GM19193 (cell line): ENCODE data around the gene SASS6.

Source experiments
- POLR2A ChIP-seq: IDR thresholded peaks from 4 replicates; pipeline ENCODE4 v1.6.1; 2011; ENCODE audit not compliant: insufficient read depth, insufficient read length; ENCODE audit errors: extremely low read depth

SASS6 gene

DNA sequence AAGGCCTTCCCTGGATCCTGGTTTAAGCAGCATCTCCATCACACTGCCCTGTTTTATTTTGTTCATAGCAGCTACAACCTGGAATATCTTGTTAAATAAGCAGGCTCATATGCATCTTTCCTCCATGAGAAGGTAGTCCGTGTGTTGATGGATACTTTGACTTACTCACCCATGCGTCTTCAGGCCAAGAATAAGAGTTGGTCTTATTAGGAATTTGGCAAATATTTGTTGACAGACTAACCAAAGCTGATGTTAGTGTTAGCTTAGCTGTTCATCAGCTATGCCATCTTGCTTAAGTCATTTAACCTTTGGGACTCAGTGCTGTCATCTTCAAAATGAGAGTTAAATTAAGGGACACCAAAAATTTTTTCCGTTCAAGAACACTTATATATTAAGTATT is 59.2 kb downstream of the SASS6 start:
- no peak for TF ChIP-seq POLR2A

DNA sequence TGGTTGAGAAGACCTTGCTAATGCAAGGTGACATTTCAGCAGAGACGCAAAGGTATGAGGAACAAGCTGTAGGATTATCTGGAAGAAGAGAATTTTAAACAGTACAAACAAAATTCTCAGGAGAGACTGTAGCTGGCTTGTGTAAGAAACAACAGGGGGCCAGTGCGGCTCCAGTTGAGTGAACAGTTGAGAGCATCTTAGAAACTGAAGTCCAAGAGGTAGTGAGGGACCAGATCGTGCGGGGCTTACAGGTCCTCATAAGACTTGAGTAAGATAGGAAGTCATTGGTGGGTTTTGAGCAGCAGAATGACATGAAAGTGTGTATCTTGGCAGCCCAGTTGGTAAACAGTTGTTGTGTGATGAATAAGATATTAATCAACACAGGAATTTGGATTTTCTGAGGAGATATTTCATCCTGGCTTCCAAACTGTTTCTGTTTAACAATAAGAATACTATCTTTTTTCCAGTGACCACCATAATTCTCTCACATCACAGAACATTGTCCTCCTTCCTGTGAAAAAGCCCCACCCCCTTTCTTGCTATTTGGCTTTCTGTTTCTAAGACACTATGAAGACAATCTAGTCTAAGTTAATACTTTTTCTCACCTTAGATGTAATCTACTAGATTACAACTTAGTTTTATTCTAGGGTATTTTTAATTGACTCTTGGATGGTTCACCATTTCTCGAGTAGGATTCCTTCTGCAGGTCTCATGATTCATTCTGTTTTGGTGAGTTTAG is 62.4 kb downstream of the SASS6 start:
- no peak for TF ChIP-seq POLR2A

DNA sequence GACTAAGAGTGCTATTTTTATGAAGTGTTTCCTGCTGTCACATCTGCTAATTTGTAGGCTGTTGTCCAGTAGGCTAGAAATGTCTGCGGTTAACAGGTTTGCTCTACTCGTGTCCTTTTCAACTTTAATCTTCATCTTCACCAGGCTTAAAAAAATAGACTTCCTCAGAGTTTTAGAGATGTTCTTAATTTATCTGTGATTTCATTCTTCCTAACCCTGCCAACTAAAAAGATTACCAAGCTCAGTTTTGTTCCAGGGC is 66.8 kb downstream of the SASS6 start:
- no peak for TF ChIP-seq POLR2A

DNA sequence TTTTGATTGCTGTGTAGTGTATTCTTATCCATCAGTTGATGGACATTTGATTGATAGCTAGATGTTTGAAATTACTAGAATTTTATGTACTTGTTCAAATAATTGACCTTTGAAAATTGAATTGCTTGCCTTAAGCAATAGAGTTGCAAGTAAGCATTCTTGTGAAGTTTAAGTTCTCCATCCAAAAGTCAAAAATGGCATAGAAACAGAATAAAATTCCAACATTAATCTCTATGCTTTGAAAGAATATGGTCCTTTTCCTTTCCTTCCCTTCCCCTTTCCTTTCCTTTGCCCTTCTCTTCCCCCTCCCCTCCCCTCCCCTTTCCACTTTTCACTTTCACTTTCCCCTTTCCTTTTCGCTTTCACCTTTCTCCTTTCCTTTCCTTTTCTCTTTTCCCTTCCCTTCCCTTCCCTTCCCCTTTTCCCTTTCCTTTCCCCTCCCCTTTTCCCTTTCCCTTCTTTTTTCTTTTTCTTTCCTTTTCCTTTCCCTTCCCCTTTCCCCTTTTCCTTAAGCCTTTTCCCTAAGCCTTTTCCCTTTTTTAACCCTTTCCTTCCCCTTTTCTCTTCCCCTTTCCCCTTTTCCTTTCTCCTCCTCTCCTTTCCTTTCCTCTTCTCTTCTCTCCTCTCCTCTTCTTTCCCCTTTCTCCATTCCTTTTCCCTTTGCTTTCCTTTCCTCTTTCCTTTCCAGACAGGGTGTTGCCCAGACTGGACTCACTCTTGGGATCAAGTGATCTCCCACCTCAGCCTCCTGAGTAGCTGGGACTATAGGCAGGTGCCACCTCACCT is 67.4 kb downstream of the SASS6 start:
- TF ChIP-seq POLR2A: no peak

DNA sequence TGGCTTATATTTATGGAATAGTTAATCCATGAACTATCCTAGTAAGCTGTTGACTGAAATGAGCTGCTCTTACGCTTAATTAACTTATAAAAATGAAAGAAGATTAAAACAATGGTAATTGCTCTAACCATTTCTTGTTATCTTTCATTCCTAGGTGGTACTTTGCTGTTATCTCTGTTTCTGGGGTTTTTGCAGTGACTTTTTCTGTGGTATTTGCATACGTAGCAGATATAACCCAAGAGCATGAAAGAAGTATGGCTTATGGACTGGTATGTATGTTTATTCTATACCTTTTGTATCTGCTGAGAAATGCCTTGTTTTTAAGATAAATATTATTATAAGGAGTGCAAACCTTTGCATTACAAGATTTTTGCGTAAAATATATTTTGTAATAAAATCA is 71.0 kb downstream of the SASS6 start:
- no peak for TF ChIP-seq POLR2A

DNA sequence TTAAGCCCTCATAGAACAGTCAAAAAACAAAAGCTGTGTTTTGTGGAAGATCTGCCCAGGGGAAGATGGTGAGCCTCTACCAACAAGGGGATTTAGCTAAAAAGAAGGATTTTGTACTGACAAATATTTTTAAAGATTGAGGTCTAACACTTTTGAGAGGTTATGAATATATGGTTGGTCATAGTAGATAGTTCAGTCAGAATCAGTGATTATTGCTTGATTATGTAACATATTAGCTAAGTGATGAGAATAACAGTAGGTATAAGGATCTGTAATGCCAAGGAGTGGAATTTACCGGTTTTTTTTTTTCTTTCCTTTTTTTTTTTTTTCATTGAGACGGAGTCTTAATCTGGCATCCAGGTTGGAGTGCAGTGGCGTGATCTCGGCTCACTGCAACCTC is 79.0 kb downstream of the SASS6 start:
- no peak for TF ChIP-seq POLR2A

DNA sequence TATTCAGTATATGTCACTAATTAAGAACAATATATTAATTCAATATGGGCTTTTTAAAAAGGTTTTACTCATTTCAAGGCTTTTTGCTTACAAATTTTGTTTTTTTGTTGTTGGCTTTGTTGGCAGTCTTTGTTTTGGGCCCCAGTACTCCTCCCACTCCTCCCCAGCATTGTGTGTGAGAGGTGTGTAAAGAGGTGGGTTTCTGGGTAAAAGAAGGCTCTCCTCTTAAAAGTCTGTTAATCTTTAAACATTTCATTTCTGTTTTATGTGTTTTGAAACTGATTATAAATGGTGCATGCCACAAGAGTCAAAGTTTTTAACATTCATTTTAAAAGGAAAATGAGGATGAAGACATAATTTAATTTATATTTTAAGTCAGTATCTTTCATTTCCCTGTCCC is 79.6 kb downstream of the SASS6 start:
- TF ChIP-seq POLR2A: no peak

DNA sequence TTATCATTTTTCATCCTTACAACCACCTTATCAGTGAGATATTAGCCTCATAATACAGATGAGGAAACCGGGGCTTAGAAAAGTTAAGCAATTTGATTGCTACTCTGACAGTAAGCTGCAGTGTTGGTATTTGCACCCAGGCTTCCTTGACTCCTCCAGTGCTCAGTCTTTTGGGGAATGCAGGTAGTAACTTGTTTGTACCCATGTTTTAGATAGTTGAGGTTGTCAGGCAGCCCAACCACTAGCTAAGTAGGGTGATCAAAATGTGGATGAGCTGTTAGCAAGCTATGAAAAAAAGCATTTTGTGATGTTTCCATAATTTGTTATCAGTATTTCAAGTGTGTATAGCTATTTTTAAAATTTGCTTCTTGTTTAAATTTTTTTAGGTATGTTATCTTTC is 80.8 kb downstream of the SASS6 start:
- no peak for TF ChIP-seq POLR2A

DNA sequence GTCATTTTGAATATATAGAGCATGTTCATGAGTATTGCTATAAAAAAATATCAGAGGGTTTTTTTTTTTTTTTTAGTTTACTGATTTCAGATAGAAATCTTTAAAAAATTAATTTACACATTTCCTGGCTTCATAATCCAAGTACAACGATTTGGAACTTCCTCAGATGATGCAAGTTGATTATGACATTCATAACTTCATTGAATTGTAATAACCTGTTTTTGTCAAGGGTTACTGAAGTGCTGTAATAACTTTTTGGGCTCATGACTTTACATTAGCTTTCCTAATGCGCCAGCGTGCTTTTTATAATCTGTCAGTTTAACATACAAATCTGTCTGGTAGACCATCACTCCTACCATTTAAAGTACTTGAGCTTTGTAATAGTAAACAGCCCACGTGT is 81.3 kb downstream of the SASS6 start:
- no peak for TF ChIP-seq POLR2A

DNA sequence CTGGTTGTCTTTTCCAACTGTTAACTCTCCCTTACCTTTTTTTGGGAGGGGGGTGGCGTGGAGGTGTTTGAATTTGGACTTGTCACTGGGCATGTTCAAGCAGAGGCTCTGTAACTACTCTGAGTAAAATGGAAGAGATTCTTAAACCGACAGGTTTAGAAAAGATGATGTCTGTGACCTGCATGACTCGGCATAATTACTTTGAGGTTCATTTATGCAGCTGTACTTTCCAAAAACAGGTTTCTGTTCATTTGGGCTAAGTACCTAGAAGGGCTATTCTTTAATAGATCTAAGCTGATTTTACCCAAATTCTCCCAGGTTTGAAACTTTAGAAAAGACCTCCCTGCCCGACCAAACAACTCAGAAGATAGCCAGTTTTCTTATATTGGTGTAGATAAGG is 82.6 kb downstream of the SASS6 start:
- no peak for TF ChIP-seq POLR2A

DNA sequence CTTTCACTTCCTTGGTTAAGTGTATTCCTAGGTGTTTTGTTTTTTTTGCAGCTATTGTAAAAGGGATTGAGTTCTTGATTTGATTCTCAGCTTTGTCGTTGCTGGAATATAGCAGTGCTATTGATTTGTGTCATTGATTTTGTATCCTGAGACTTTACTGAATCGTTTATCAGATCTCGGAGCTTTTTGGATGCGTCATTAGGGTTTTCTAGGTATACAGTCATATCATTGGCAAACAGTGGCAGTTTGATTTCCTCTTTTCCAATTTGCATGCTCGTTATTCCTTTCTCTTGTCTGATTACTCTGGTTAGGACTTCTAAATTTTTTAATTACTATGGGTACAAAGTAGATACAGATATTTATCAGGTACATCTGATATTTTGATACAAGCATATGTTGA is 87.5 kb downstream of the SASS6 start:
- no peak for TF ChIP-seq POLR2A

DNA sequence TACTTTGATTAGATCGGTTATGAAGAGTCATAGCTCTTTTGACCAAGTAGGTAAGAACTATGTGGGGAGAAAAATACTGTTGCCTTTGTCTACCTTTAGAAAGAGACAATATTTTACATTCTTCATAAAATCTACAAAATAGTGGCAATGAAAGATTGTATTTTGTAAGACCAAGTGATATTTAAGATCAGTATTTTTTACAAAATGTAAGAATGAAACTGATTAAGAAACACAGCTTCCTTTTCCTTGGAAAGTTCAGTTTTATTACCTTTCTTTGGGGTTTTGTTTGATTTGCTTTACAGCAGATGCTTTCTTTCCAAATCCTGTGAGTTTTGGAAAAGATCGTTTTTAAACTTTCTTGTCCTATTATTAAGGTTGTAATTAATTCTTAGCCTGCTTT is 93.1 kb downstream of the SASS6 start:
- no peak for TF ChIP-seq POLR2A

DNA sequence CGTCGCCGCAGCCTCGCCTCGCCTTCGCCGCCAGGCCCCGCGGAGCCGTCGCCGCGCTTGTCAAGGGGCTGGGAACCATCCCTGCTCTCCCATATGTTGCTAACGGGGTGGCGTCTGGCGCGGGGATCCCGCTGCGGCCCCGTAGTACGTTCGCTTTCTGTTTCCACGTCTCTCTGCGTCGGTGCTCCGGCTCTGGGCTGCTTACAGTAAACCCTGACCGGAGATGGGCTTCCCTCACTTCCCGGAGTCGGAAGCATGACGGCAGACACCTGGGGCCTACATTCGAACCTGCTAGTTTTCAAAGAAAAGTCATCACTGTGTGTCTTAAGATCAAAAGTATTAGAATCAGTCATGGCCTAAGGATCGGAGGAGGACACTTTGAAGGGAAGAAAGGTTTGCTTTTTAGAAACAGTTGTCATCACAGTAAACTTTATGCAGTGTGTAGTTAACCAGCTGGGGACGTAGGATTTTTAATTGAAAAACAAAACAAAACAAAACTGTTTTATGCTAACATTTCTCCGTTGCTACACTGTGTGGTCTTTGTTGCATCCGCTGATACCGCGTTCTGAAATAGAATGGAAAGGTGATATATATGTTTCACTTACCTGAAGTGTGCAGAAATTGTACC is 94.0 kb downstream of the SASS6 start:
- peak; percentile 39 for TF ChIP-seq POLR2A

DNA sequence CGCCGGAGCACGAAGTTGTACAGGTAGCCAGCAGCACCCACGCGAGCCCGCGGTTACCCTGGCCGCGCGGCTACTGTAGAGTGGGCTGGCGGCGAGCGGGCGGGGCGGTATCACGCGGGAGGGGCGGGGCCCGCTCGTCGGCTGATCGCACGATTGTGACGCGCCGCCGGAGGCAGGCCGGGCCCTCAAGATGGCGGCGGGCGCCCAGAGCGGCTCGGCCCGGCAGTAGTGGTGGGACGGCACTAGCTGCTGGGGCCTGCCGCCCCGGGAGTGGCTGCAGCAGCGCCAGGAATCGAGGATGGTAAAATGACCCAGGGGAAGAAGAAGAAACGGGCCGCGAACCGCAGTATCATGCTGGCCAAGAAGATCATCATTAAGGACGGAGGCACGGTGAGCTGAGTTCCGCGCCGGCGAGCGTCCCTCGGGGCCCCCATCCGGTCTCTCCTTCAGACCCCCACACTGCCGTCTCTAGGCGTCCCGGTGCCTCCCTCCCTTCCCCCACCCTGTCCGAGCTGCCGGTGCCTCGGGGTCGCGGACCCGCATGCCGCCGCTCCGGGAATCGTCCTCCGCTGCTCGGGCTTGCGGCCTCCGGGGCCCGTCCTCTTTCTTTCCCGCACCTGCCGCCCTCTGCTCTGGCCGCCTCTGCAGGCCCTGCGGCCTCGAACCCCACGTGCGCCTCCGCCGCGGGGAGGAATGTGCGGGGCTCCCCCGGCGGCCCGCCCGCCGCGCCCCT is 94.6 kb downstream of the SASS6 start:
- TF ChIP-seq POLR2A: peak; percentile 96

DNA sequence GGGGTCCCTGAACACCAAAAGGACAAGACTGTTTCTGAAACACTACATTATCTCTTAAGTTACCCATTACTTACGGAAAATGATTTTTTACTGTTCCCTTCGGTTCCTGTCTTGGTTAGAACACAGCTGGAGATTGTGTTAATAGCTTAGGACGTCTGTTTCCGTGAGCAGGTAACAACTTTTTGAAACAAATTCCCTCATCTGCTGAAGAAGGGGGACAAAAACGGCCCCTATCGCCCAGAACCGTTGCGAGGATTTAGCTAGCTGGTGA is 95.1 kb downstream of the SASS6 start:
- TF ChIP-seq POLR2A: no peak
